SK-N-MC (cell line): Measurements from ENCODE around the gene DLGAP4.

ENCODE experiments used
- EZH2 ChIP-seq: fragments of 200-600 bp; sonication (generic); IDR thresholded peaks from one replicate; pipeline ENCODE4 v1.6.1; 2017; ENCODE audit warnings: antibody characterized with exemption
- FOXP2 ChIP-seq: optimal IDR thresholded peaks from 2 replicates; pipeline ENCODE3; 2011; ENCODE audit warnings: mild to moderate bottlenecking, moderate library complexity; ENCODE audit not compliant: insufficient read depth; ENCODE audit errors: extremely low read length, control extremely low read depth
- POLR2AphosphoS5 ChIP-seq: IDR thresholded peaks from 2 replicates; pipeline ENCODE4 v1.6.1; 2012; ENCODE audit warnings: mild to moderate bottlenecking, low read depth, low read length, borderline replicate concordance

- TF ChIP-seq POLR2AphosphoS5 (no peak; the same call in 1 of the 2 replicates), EZH2 (no peak), FOXP2 (no peak)
Measured at GRCh38 chr20:36523341-36523740, 217.2 kb downstream of the DLGAP4 start.
